ENCODE results near the gene GALNT17.
A peak's percentile ranks its signal among the peaks of the same experiment; 100 is the strongest.
"Not testable (repeated sequence)": the region's sequence is repeated elsewhere in the genome, so short reads cannot be mapped to it uniquely, and the experiment has no call there.

Gene GALNT17

GRCh38 chr7:71727347-71727746, 595.4 kb downstream of the GALNT17 start:
- no peak for DNase-seq (ENCODE audit: low read depth in 2 of 3, low spot score in 2 of 3)

GRCh38 chr7:71731740-71732139, 599.8 kb downstream of the GALNT17 start:
- DNase-seq (ENCODE audit: low read depth in 2 of 3, low spot score in 2 of 3) = no peak

- DNase-seq (ENCODE audit: low read depth in 2 of 3, low spot score in 2 of 3) = peak in 2 of 3 experiments; percentile 35 to 69
Measured at GRCh38 chr7:71733107-71733870, 601.3 kb downstream of the GALNT17 start.

GRCh38 chr7:71735961-71736556, 604.1 kb downstream of the GALNT17 start:
- peak in 2 of 3 experiments; percentile 7 to 29 for DNase-seq (ENCODE audit: low read depth in 2 of 3, low spot score in 2 of 3)

GRCh38 chr7:71737931-71738540, 606.1 kb downstream of the GALNT17 start:
- DNase-seq (ENCODE audit: low read depth in 2 of 3, low spot score in 2 of 3) = not testable (repeated sequence)

- DNase-seq (ENCODE audit: low read depth in 2 of 3, low spot score in 2 of 3) = no peak
Measured at GRCh38 chr7:71739520-71740173, 607.7 kb downstream of the GALNT17 start.

GRCh38 chr7:71740174-71740560, 608.2 kb downstream of the GALNT17 start:
- DNase-seq (ENCODE audit: low read depth in 2 of 3, low spot score in 2 of 3) = no peak

GRCh38 chr7:71746006-71746405, 614.1 kb downstream of the GALNT17 start:
- no peak for DNase-seq (ENCODE audit: low read depth in 2 of 3, low spot score in 2 of 3)

GRCh38 chr7:71750290-71750689, 618.3 kb downstream of the GALNT17 start:
- no peak for DNase-seq (ENCODE audit: low read depth in 2 of 3, low spot score in 2 of 3)

- DNase-seq (ENCODE audit: low read depth in 2 of 3, low spot score in 2 of 3) = peak in 2 of 3 experiments; percentile 9 to 23
Measured at GRCh38 chr7:71752171-71752935, 620.4 kb downstream of the GALNT17 start.

- DNase-seq (ENCODE audit: low read depth in 2 of 3, low spot score in 2 of 3) = no peak
Measured at GRCh38 chr7:71753236-71753635, 621.3 kb downstream of the GALNT17 start.

- DNase-seq (ENCODE audit: low read depth in 2 of 3, low spot score in 2 of 3) = no peak
Measured at GRCh38 chr7:71753956-71754664, 622.2 kb downstream of the GALNT17 start.

GRCh38 chr7:71754828-71755227, 622.9 kb downstream of the GALNT17 start:
- DNase-seq (ENCODE audit: low read depth in 2 of 3, low spot score in 2 of 3) = no peak

- no peak for DNase-seq (ENCODE audit: low read depth in 2 of 3, low spot score in 2 of 3)
Measured at GRCh38 chr7:71761336-71761735, 629.4 kb downstream of the GALNT17 start.
